SK-N-DZ (cell line): Measurements from ENCODE around the gene MTPN.

Experiments used
- DNase-seq: peaks from one replicate; pipeline ENCODE4 v3.0.0-alpha.2; 2015; ENCODE audit warnings: low spot score

Gene MTPN

GRCh38 chr7:135958173-135958572, 19.0 kb downstream of the MTPN start:
- no peak for DNase-seq

GRCh38 chr7:135957627-135958026, 19.5 kb downstream of the MTPN start:
- DNase-seq = no peak

- DNase-seq = no peak
Observed at GRCh38 chr7:135956393-135956792, 20.8 kb downstream of the MTPN start.

GRCh38 chr7:135950972-135951371, 26.2 kb downstream of the MTPN start:
- no peak for DNase-seq

- DNase-seq = no peak
Observed at GRCh38 chr7:135950429-135950828, 26.7 kb downstream of the MTPN start.

- DNase-seq = no peak
Observed at GRCh38 chr7:135946289-135947055, 30.7 kb downstream of the MTPN start.

GRCh38 chr7:135944753-135945152, 32.4 kb downstream of the MTPN start:
- no peak for DNase-seq

GRCh38 chr7:135943134-135943879, 33.9 kb downstream of the MTPN start:
- no peak for DNase-seq

GRCh38 chr7:135942614-135943013, 34.5 kb downstream of the MTPN start:
- DNase-seq = no peak

- DNase-seq = no peak
Observed at GRCh38 chr7:135940077-135941075, 36.8 kb downstream of the MTPN start.

GRCh38 chr7:135939261-135939812, 37.8 kb downstream of the MTPN start:
- no peak for DNase-seq

GRCh38 chr7:135938563-135938962, 38.6 kb downstream of the MTPN start:
- no peak for DNase-seq

- DNase-seq = no peak
Observed at GRCh38 chr7:135938086-135938485, 39.1 kb downstream of the MTPN start.

- DNase-seq = no peak
Observed at GRCh38 chr7:135936497-135937217, 40.5 kb downstream of the MTPN start.

- DNase-seq = no peak
Observed at GRCh38 chr7:135934651-135935050, 42.5 kb downstream of the MTPN start.

GRCh38 chr7:135933509-135934188, 43.5 kb downstream of the MTPN start:
- no peak for DNase-seq

GRCh38 chr7:135932131-135932530, 45.0 kb downstream of the MTPN start:
- no peak for DNase-seq

- no peak for DNase-seq
Observed at GRCh38 chr7:135930565-135931461, 46.3 kb downstream of the MTPN start.

- DNase-seq = peak; percentile 38
Observed at GRCh38 chr7:135929722-135930141, 47.4 kb downstream of the MTPN start.
